PC-3 (cell line): Measurements from ENCODE around the gene DAAM2. TPM values are rescaled to one million over a fixed set of nuclear protein-coding genes. Genes with fewer than 3 reads are reported as not detected.

Experiments used
- ATAC-seq: fragments of 200-7000 bp; cut with Tn5 transposase; 2 replicates; pipeline ENCODE4 v1.9.1; 2020; ENCODE audit warnings: mild to moderate bottlenecking, moderate library complexity
- BruUV-seq: library from RNA; stranded (reverse); fragments of 400-500 nt; replicated peaks from 2 replicates; lab custom pipeline; 2021; lab: Mats Ljungman, UMichigan
- CTCF ChIA-PET: fragments of 300-600 bp; sonication (Branson Sonifier 250); formaldehyde crosslinking; loops from one replicate; lab custom pipeline; 2022; ENCODE audit warnings: antibody characterized with exemption; lab: Charles Lee
- POLR2A ChIA-PET: fragments of 300-600 bp; sonication (Branson Sonifier 250); formaldehyde crosslinking; loops from one replicate; lab custom pipeline; 2022; ENCODE audit warnings: antibody characterized with exemption; ENCODE audit not compliant: unreplicated experiment; lab: Charles Lee
- DNase-seq: peaks from one replicate; pipeline ENCODE4 v3.0.0-alpha.2; 2015
- H2AFZ ChIP-seq: fragments of 300-600 bp; sonication (generic); 2 replicates; pipeline ENCODE4 v1.6.0; 2016; ENCODE audit warnings: antibody characterized with exemption, low read length
- H3F3A ChIP-seq: fragments of 300-600 bp; sonication (generic); one replicate; pipeline ENCODE4 v1.6.0; 2017; ENCODE audit warnings: antibody characterized with exemption, low read length, control low read depth, mild to moderate bottlenecking; ENCODE audit not compliant: unreplicated experiment
- H3K27ac ChIP-seq: fragments of 300-600 bp; sonication (generic); 2 replicates; pipeline ENCODE4 v1.5.1; 2016; ENCODE audit warnings: mild to moderate bottlenecking, low read length
- H3K27me3 ChIP-seq: fragments of 300-600 bp; sonication (generic); 2 replicates; pipeline ENCODE4 v1.6.1; 2016; ENCODE audit warnings: low read length, mixed read lengths
- H3K36me3 ChIP-seq: fragments of 300-600 bp; sonication (generic); 2 replicates; pipeline ENCODE4 v1.6.1; 2016; ENCODE audit warnings: low read depth, mixed run types, low read length, mixed read lengths
- H3K4me1 ChIP-seq: fragments of 300-600 bp; sonication (generic); 2 replicates; pipeline ENCODE4 v1.5.1; 2016; ENCODE audit warnings: low read length; ENCODE audit not compliant: insufficient read depth
- H3K4me2 ChIP-seq: fragments of 300-600 bp; sonication (generic); 2 replicates; pipeline ENCODE4 v1.6.0; 2016; ENCODE audit warnings: low read length
- H3K4me3 ChIP-seq: fragments of 300-600 bp; sonication (generic); 2 replicates; pipeline ENCODE4 v1.5.1; 2016; ENCODE audit warnings: mild to moderate bottlenecking, low read length, mixed read lengths
- H3K79me2 ChIP-seq: fragments of 300-600 bp; sonication (generic); 2 replicates; pipeline ENCODE4 v1.6.1; 2017; ENCODE audit warnings: low read length, mixed read lengths
- H3K9ac ChIP-seq: fragments of 300-600 bp; sonication (generic); 2 replicates; pipeline ENCODE4 v1.6.0; 2016; ENCODE audit warnings: mild to moderate bottlenecking, low read length
- H3K9me2 ChIP-seq: fragments of 300-600 bp; sonication (generic); replicated peaks from 2 replicates; pipeline ENCODE4 v1.6.1; 2016; ENCODE audit warnings: mixed run types, low read length, mixed read lengths
- H3K9me3 ChIP-seq: fragments of 300-600 bp; sonication (generic); 2 replicates; pipeline ENCODE4 v1.6.1; 2016; ENCODE audit warnings: low read length, mixed read lengths
- H4K20me1 ChIP-seq: fragments of 300-600 bp; sonication (generic); 2 replicates; pipeline ENCODE4 v1.6.1; 2016; ENCODE audit warnings: low read length, mixed read lengths
- EZH2 ChIP-seq: fragments of 300-600 bp; sonication (generic); IDR thresholded peaks from one replicate; pipeline ENCODE4 v1.6.1; 2017; ENCODE audit warnings: antibody characterized with exemption, mild to moderate bottlenecking, low read length; ENCODE audit not compliant: unreplicated experiment
- EZH2phosphoT487 ChIP-seq: fragments of 300-600 bp; sonication (generic); IDR thresholded peaks from 2 replicates; pipeline ENCODE4 v1.6.1; 2018; ENCODE audit warnings: mild to moderate bottlenecking, antibody characterized with exemption, low read length, borderline replicate concordance
- intact Hi-C: fragments of 100-400 bp; cut with micrococcal nuclease; formaldehyde crosslinking; loops from 2 replicates; pipeline ENCODE4 v1.9.0; 2023
- total RNA-seq: library from RNA; depleted of rRNA; stranded (reverse); fragments of >200 nt; gene quantifications from 2 replicates; pipeline ENCODE4 v1.2.3, GENCODE V29; 2014
- TF ChIP-seq, protein P1 (sequence below): fragments of 300-600 bp; sonication (generic); conservative IDR thresholded peaks from 2 replicates; pipeline ENCODE4 v1.5.1; 2017; ENCODE audit warnings: antibody characterized with exemption, low read depth, mild to moderate bottlenecking, low read length

Gene DAAM2
- total RNA-seq, 1 experiment from 2014 or later, result not detected

DNA sequence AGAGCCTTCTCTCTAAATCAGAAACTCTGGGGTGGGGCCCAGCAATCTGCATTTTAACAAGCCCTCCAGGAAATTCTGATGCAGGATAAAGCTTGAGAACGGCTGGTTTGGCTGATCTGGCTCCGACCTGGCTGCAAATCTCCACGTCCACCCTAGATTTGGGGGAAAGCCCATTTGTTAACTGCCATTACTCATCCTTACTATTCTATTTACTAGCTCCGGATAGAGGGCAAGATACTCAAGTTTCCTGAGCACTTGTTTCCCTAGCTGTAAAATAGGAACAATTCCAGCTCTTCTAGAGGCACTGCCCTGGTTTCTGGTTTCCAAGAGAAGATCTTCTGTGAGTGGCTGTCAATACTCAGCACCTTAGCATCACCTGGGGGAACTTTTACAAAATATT, 44.4 kb downstream of the DAAM2 start:
- no peaks in the 10 kb centered on the region for H3F3A ChIP-seq
- H3K9ac ChIP-seq, result no peak overlapping the region
- H3K79me2 ChIP-seq, result no peaks in the 10 kb centered on the region
- no peak for DNase-seq
- H3K9me3 ChIP-seq, result no peaks in the 10 kb centered on the region
- no peak for ATAC-seq
- ChIA-PET CTCF (no interaction called here), POLR2A (no interaction called here)
- H3K9me2 ChIP-seq, result no peaks in the 10 kb centered on the region
- H3K4me1 ChIP-seq, result no peaks in the 10 kb centered on the region
- no peak overlapping the region for H3K4me2 ChIP-seq
- no TSS peak for BruUV-seq
- H3K27ac ChIP-seq, result no peak overlapping the region
- peaks cover 6% of the 10 kb centered on the region; the same call in 1 of the 2 replicates for H3K27me3 ChIP-seq
- no peaks in the 10 kb centered on the region for H4K20me1 ChIP-seq
- intact Hi-C loops, result no loop called here
- no peak for TF ChIP-seq EZH2phosphoT487
- TF ChIP-seq, protein P1, sequence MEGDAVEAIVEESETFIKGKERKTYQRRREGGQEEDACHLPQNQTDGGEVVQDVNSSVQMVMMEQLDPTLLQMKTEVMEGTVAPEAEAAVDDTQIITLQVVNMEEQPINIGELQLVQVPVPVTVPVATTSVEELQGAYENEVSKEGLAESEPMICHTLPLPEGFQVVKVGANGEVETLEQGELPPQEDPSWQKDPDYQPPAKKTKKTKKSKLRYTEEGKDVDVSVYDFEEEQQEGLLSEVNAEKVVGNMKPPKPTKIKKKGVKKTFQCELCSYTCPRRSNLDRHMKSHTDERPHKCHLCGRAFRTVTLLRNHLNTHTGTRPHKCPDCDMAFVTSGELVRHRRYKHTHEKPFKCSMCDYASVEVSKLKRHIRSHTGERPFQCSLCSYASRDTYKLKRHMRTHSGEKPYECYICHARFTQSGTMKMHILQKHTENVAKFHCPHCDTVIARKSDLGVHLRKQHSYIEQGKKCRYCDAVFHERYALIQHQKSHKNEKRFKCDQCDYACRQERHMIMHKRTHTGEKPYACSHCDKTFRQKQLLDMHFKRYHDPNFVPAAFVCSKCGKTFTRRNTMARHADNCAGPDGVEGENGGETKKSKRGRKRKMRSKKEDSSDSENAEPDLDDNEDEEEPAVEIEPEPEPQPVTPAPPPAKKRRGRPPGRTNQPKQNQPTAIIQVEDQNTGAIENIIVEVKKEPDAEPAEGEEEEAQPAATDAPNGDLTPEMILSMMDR, result no peak
- TF ChIP-seq EZH2, result no peak
- no peak overlapping the region for H3K4me3 ChIP-seq
- no peaks in the 10 kb centered on the region for H3K36me3 ChIP-seq
- H2AFZ ChIP-seq, result no peak overlapping the region

DNA sequence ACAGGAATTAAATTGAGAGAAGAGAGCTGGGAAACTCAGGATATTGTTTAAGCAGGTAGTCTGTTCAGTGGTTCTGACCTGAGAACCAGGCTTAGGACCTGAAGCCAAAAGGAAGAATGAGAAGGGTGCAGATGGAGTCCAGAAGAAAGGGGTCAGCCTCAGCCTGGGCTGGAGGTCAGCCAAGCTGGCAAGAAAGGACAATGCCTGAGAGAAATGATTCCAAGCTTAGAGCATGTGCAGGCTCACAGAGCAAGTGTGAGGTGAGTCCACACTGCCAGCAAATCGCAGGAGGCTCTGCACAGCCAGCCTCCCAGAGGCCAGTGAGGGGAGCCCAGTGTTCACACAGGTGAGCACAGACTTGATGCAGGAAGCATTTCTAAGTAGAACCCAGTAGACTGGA, 47.3 kb downstream of the DAAM2 start:
- no peak for ATAC-seq
- ChIA-PET CTCF (no interaction called here), POLR2A (no interaction called here)
- TF ChIP-seq, protein P1, result no peak
- no peak for TF ChIP-seq EZH2phosphoT487
- no peak for TF ChIP-seq EZH2
- H3K36me3 ChIP-seq, result no peaks in the 10 kb centered on the region
- H3K4me1 ChIP-seq, result no peaks in the 10 kb centered on the region
- no peaks in the 10 kb centered on the region for H3K79me2 ChIP-seq
- no TSS peak for BruUV-seq
- intact Hi-C loops, result no loop called here
- no peaks in the 10 kb centered on the region for H4K20me1 ChIP-seq
- no peak for DNase-seq
- H3K4me2 ChIP-seq, result no peak overlapping the region
- H3K27ac ChIP-seq, result no peak overlapping the region
- no peaks in the 10 kb centered on the region for H3K9me2 ChIP-seq
- H3F3A ChIP-seq, result no peaks in the 10 kb centered on the region
- no peaks in the 10 kb centered on the region for H3K9me3 ChIP-seq
- no peak overlapping the region for H2AFZ ChIP-seq
- H3K27me3 ChIP-seq, result no peaks in the 10 kb centered on the region
- no peak overlapping the region for H3K4me3 ChIP-seq
- no peak overlapping the region for H3K9ac ChIP-seq

DNA sequence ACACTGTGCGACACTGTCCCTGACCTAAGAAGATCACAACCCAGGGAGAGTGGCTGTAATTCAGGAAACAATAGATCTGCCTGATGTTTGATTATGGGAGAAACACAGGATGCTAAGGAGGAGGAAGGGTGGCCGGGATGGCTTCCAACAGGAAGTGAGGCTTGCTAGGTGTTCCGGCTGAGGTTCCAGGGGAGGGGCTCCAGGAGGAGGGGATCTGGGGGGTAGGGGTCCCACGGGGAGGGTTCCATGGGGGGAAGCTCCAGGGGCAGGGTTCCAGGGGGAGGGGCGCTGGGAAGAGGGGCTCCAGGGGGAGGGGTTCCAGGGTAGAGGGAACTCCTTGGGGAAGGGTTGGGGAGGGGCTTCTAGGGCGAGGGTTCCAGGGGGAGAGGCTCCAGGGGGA, 48.6 kb downstream of the DAAM2 start:
- no peaks in the 10 kb centered on the region for H3K79me2 ChIP-seq
- no peak overlapping the region for H2AFZ ChIP-seq
- BruUV-seq, result no TSS peak
- no peak for DNase-seq
- no peaks in the 10 kb centered on the region for H3F3A ChIP-seq
- H3K4me2 ChIP-seq, result no peak overlapping the region
- no peaks in the 10 kb centered on the region for H3K36me3 ChIP-seq
- ATAC-seq, result no peak
- ChIA-PET CTCF (no interaction called here), POLR2A (no interaction called here)
- no peak overlapping the region for H3K9ac ChIP-seq
- H3K9me3 ChIP-seq, result no peaks in the 10 kb centered on the region
- no peak overlapping the region for H3K27ac ChIP-seq
- no peaks in the 10 kb centered on the region for H3K9me2 ChIP-seq
- intact Hi-C loops, result no loop called here
- H3K4me1 ChIP-seq, result no peaks in the 10 kb centered on the region
- no peaks in the 10 kb centered on the region for H4K20me1 ChIP-seq
- H3K27me3 ChIP-seq, result no peaks in the 10 kb centered on the region
- H3K4me3 ChIP-seq, result no peak overlapping the region
- TF ChIP-seq EZH2phosphoT487 (no peak), EZH2 (no peak)
- TF ChIP-seq, protein P1, result no peak
